T47D (cell line): ENCODE data around the gene SLC2A4RG.
A peak's percentile ranks its signal among the peaks of the same experiment; 100 is the strongest.

Experiments
- DNase-seq, 2 experiments: peaks; one replicate each; pipeline versions ENCODE4 v3.0.0 to v3.0.0-alpha.2; 2011 to 2012; ENCODE audit warnings: low read depth in 1 of 2, low spot score in 1 of 2
- JUND ChIP-seq: IDR thresholded peaks from 2 replicates; pipeline ENCODE4 v1.6.1; 2012; ENCODE audit warnings: low read depth
- in situ Hi-C: cut with HindIII; loops from 2 replicates; pipeline ENCODE4 v1.10.0; 2016; ENCODE audit warnings: low sequenced_read_pairs, low pct_unique_long_range_greater_than_20kb

Gene SLC2A4RG

GRCh38 chr20:63702036-63702665 lies 37.4 kb upstream of the SLC2A4RG start:
- no peak for DNase-seq
- no peak for TF ChIP-seq JUND
- in situ Hi-C loops, result no loop called here

- in situ Hi-C loops, result no loop called here
- no peak for DNase-seq
- TF ChIP-seq JUND, result no peak
These were observed 36.7 kb upstream of the SLC2A4RG start for GRCh38 chr20:63702751-63703470.

GRCh38 chr20:63703471-63703975 lies 36.1 kb upstream of the SLC2A4RG start:
- TF ChIP-seq JUND, result no peak
- in situ Hi-C loops, result no loop called here
- no peak for DNase-seq

- DNase-seq, result no peak
- in situ Hi-C loops, result no loop called here
- no peak for TF ChIP-seq JUND
These were observed 35.4 kb upstream of the SLC2A4RG start for GRCh38 chr20:63703976-63704748.

GRCh38 chr20:63704749-63705117 lies 34.8 kb upstream of the SLC2A4RG start:
- in situ Hi-C loops, result no loop called here
- DNase-seq, result no peak
- TF ChIP-seq JUND, result no peak

- no peak for DNase-seq
- no peak for TF ChIP-seq JUND
- in situ Hi-C loops, result no loop called here
These were observed 34.1 kb upstream of the SLC2A4RG start for GRCh38 chr20:63705232-63706026.

GRCh38 chr20:63706027-63706695 lies 33.4 kb upstream of the SLC2A4RG start:
- TF ChIP-seq JUND, result no peak
- DNase-seq, result no peak
- in situ Hi-C loops, result no loop called here

GRCh38 chr20:63706852-63707557 lies 32.6 kb upstream of the SLC2A4RG start:
- TF ChIP-seq JUND, result no peak
- in situ Hi-C loops, result no loop called here
- peak; percentile 42 to 82 for DNase-seq

GRCh38 chr20:63707558-63708300 lies 31.8 kb upstream of the SLC2A4RG start, which contains the start of the genes ARFRP1 and ZGPAT:
TSS of gene ARFRP1 (minus strand) at chr20:63707976. CDS start at chr20:63707091, 885 bp downstream.
TSS of gene ZGPAT (plus strand) at chr20:63708039. CDS start at chr20:63708581, 542 bp downstream.
- in situ Hi-C loops, result no loop called here
- peak; percentile 91 to 92 for DNase-seq
- TF ChIP-seq JUND, result no peak

GRCh38 chr20:63708301-63709148 lies 31.1 kb upstream of the SLC2A4RG start:
- DNase-seq, result no peak
- TF ChIP-seq JUND, result no peak
- in situ Hi-C loops, result no loop called here
